GM21447 (cell line): ENCODE data around the gene STPG4.
"Not testable (repeated sequence)": the region's sequence is repeated elsewhere in the genome, so short reads cannot be mapped to it uniquely, and the experiment has no call there.

Experiments
- ATAC-seq: cut with Tn5 transposase; IDR thresholded peaks from one replicate; pipeline ENCODE4 v1.9.1; 2021; ENCODE audit not compliant: unreplicated experiment

Gene STPG4

DNA sequence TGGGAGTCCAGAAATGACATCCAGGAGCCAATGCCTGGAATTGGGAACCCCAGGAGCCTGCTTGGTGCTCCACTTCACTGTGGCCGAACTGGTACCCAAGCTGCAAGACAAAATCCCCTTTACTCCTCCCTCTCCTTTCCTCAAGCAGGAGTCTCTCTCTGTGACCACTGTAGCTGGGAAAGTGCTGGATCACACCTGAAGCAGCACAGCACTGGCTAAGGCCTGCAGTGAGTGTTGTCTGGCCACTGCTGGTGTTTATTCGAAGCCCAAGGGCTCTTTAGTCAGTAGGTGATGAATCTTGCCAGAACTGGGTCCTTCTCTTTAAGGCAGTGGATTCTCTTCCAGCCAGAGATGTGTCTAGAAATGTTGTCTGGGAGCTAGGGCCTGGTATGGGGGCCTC, 26.4 kb downstream of the STPG4 start:
- no peak for ATAC-seq

DNA sequence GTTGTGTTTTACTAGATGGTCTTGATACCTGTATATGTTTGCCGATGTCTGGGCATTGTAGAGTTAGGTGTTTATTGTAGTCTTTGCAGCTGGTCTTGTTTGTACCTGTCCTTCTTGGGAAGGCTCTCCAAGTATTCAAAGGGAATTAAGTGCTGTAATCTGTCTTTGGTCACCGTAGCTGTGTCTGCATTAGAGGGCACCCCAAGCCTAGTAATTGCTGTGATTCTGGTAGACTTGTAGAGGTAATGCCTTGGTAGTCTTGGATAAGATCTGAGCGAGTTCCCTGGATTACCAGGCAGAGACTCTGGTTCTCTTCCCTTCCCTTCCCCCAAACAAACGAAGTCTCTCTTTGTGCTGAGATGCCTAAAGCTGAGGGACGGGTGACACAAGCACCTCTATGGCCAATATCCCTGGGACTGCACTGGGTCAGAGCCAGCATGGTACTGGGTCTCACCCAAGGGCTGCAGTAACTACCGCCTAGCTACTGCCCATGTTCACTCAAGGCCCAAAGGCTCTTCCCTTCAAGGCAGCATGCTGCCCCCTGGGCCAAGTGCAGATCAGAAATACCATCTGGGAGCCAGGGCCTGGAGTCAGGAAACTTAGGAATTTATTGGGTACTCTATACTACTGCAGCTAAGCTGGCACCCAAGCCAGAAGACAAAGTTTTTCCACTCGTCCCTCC, 27.1 kb downstream of the STPG4 start:
- no peak for ATAC-seq

DNA sequence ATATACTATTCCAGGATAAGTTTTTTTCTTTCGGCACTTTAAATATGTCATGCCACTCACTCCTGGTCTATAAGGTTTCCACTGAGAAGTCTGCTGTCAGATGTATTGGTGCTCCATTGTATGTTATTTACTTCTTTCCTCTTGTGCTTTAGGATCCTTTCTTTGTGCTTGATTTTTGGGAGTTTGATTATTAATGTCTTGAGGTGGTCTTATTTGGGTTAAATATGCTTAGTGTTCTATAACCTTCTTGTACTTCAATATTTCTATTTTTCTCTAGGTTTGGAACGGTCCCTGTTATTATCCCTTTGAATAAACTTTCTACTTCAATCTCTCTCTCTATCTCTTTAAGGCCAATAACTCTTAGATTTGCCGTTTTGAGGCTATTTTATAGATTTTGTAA, 28.3 kb downstream of the STPG4 start:
- no peak for ATAC-seq

DNA sequence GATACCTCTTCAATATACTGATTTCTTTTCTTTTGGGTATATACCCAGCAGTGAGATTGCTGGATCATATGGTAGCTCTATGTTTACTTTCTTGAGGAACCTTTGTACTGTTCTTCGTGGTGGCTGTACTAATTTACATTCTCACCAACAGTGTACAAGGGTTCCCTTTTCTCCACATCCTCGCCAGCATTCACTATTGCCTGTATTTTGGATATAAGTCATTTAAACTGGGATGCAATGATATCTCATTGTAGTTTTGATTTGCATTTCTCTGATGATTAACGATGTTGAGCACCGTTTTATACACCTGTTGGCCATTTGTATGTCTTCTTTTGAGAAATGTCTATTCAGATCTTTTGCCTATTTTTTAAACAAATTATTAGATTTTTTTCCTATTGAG, 30.4 kb downstream of the STPG4 start:
- not testable (repeated sequence) for ATAC-seq

DNA sequence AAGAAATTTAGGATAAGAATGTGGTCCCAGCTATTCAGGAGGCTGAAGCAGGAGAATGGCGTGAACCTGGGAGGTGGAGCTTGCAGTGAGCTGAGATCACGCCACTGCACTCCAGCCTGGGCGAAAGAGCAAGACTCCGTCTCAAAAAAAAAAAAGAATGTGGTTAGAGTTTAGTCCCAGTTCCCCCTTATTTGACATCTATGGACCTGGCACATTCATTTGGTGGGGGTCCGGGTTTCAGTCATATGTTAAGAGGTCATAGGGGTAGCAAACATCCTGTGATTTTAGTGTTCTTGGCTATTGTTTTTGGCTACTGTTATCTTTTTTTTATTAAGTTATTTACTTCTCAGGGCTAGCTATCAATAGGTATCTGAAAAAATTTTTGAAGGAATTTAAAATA, 34.7 kb downstream of the STPG4 start:
- ATAC-seq: not testable (repeated sequence)

DNA sequence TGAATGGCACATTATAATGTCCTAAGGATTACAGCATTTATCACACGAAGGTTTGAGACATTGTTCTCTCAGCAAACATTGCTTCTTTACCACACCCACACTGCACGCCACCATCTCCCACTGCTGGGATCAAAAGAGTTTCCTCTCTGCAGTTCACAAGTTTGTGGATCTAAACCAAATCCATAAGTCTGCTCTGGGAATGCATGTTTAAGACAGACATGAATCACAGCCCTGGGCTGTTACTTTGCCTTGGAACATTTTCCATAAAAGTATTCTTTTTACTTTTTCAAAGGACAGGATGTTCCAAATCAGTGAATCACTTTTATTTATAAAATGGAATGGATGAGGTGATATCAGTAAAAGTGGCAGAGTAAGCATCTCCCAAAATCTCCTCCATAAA, 36.1 kb downstream of the STPG4 start:
- no peak for ATAC-seq

DNA sequence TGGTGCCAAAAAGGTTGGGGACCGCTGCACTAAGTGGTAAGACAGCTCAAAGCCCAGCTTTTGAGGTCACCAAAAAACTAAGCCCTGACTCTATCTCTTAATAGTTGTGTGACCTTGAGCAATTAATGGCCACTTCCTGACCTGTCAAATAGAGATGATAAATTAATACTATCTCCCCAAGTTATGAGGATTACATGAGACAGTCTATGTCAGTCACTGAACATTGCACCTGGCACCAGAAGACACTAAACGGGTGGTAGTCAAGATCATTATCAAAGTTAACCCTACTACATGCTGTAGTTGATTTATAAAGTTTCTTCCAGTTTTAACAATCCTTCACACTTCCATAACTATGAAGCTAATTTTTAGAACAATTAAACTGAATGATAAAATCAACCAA, 36.5 kb downstream of the STPG4 start:
- ATAC-seq: no peak

DNA sequence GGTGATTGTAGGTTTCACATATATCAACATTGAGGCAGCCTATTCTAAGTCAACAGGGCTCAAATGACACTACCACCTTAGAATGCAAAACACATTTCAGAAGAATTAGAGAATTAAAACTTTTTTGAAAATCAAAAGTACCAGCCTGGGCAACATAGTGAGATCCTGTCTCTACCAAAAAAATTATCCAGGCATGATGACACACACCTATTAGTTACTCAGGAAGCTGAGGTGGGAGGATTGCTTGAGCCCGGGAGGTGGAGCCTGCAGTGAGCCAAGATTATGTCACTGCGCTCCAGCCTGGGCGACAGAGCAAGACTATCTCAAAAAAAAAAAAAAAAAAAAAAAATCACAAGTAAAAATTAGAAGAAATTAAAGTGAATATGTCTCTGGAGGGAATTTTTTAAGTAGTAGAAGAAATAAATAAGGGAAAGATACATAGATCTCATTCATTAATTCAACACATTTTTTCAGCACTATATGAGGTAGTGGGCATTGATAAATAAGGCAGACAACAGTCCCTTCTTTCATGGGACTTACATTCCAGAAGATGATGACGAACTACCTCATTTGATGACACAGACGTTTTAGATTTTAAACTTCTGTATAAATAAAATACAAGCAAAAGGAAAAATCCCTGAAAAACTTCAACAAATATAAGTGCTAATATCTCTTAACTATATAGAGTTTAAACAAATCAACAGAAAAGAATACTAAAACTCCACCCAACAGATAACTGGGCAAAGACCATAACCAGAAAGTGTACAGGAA, 42.3 kb downstream of the STPG4 start:
- no peak for ATAC-seq

DNA sequence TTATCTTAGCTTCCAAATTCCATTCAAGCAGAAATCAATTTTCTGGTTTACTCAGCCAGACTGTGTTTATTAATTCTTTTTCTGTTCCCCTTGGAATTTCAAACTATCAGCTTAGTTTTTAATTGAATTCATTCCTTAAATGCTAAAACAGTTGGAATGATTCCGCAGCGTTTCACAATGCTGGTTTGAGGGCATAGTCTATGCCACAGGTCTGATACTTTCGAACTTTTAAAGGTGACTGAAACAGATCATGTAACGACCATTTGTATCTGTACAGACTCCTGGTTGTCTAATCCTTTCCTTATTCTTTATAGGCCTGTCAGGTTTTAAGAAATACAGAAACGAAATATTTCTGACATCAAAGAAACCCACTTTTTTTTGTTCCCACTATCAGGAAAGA, 45.4 kb downstream of the STPG4 start:
- ATAC-seq: no peak

DNA sequence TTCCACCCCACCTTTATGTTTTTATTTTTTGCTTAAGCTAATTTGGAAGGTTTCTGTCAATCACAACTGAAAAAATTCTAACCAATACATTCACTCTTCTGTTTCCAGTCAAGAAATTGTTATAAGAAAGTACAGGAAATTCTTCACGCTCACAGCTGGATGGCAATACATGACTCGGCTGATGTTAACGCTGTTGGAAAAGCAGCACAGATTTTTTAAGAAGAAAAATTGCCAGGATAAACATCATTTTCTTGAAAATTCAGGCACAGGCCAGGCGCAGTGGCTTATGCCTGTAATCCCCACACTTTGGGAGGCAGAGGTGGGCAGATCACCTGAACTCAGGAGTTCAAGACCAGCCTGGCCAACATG, 46.1 kb downstream of the STPG4 start:
- ATAC-seq: no peak

DNA sequence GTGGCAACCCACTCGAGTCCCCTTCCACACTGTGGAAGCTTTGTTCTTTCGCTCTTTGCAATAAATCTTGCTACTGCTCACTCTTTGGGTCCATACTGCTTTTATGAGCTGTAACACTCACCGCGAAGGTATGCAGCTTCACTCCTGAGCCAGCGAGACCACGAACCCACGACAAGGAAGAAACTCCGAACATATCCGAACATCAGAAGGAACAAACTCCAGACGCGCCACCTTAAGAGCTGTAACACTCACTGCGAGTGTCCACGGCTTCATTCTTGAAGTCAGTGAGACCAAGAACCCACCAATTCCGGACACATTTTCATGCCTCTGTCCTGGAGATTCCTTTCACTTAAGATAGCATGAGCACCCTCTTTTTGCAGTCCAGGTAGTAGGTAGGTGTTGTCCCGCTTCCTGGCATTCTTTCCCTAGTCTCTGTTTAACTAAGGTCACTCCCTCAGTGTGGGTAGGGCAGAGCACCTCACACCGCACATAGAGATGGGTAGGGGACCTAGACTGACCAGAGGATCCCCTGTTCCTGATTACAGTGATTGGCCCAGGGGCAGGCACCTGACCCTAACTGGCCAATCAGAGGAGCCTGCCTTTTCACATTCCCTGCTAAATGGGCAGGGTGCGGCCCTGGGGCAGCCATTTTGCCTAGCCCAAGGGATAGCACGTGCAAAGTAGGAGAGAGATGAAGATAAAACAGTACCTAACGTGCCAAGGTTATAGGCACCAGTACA, 46.7 kb downstream of the STPG4 start:
- not testable (repeated sequence) for ATAC-seq

DNA sequence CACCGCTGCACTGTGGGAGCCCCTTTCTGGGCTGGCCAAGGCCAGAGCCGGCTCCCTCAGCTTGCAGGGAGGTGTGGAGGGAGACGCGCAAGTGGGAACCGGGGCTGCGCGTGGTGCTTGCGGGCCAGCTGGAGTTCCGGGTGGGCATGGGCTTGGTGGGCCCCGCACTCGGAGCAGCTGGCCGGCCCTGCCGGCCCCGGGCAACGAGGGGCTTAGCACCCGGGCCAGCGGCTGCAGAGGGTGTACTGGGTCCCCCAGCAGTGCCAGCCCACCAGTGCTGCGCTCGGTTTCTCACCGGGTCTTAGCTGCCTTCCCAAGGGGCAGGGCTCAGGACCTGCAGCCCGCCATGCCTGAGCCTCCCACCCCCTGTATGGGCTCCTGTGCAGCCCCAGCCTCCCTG, 47.9 kb downstream of the STPG4 start:
- not testable (repeated sequence) for ATAC-seq

DNA sequence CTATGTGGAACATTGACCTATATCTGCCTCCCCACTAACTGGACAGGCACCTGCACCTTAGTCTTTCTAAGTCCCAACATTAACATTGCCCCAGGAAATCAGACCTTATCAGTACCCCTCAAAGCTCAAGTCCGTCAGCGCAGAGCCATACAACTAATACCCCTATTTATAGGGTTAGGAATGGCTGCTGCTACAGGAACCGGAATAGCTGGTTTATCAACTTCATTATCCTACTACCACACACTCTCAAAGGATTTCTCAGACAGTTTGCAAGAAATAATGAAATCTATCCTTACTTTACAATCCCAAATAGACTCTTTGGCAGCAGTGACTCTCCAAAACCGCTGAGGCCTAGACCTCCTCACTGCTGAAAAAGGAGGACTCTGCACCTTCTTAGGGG, 48.9 kb downstream of the STPG4 start:
- not testable (repeated sequence) for ATAC-seq

DNA sequence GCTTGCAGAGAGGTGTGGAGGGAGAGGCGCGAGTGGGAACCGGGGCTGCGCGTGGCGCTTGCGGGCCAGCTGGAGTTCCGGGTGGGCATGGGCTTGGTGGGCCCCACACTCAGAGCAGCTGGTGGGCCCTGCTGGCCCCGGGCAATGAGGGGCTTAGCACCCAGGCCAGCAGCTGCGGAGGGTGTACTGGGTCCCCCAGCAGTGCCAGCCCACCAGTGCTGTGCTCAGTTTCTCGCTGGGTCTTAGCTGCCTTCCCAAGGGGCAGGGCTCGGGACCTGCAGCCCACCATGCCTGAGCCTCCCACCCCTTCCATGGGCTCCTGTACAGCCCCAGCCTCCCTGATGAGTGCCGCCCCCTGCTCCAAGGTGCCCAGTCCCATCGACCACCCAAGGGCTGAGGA, 55.4 kb downstream of the STPG4 start:
- not testable (repeated sequence) for ATAC-seq

DNA sequence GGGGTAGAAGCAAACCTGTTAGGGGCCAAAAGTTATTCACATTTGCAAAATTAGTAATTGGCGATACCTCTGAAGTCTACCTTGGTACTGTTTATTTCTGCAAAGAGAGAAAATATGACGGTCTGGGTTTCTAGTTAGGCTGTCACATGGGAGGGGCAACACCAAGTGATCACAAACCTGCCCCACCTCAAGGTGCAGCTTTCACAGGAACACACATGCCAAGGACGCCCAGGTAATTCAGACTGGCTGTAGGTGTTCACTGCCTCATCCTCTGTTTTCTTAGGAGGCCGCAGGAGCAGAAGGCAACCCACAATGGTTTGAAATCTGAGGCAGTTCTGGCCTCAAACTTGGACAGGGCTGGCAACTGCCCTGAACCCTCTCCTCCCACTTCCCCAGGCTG, 56.2 kb downstream of the STPG4 start:
- no peak for ATAC-seq

DNA sequence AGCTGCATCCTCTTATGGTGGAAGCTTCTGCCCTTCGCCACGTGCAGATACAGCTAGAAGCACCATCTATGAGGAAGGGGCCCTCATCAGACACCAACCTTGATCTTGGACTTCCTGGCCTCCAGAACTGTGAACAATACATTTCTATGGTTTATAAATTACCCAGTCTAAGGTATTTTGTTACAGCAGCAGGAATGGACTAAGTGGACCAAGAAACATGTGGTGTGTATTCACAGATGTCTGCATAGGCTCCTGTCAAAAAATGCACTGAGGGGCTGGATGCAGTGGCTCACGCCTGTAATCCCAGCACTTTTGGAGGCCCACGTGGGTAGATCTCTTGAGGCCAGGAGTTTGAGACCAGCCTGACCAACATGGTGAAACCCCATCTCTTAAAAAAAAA, 57.5 kb downstream of the STPG4 start:
- ATAC-seq: no peak

DNA sequence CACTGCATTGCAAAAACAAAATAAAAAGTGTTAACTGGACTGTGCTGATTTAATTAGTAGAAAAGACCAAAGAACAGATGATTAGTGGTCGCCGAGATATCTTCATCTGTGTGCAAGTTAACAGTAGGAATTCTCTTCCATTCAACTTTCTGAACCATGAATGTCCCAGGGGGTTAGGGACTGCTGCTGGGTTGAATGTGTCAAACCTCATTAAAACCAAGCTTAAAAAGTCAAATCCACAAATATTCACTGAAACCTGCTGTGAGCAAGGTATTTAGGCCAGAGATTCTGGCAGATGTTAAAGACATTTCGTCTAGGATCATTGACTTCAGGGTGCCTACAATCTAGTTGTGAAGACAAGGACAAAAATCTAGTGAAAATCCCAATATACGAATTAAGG, 58.7 kb downstream of the STPG4 start:
- no peak for ATAC-seq

DNA sequence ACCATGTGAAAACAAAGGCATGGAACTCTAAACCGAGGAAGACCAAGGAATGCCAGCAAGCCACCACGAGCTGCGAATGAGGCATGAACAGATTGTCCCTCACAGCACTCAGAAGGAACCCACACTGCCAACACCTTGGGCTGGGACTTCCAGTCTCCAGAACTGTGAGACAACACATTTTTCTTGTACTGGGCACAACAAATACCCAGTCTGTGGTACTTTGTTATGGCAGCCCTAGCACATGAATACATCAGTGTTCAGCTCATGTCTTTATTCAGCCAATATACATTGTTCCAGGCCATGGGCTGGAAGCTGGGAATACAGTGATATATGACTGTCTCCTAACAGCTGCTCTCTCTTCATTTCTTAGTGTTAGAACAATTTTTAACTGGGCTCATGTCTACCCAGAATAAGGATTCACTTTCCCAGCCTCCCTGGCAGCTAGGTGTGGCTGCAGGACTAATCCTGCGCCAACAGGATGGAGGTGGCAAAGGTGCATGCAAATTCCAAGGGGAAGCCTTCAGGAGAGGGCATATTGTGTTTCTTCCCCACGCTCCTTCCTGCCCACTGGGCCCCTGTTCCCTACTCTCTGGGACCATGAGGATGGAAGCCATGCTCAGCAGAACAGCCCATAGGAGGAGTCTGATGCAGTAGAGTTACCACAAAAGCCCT, 59.6 kb downstream of the STPG4 start:
- ATAC-seq: no peak

DNA sequence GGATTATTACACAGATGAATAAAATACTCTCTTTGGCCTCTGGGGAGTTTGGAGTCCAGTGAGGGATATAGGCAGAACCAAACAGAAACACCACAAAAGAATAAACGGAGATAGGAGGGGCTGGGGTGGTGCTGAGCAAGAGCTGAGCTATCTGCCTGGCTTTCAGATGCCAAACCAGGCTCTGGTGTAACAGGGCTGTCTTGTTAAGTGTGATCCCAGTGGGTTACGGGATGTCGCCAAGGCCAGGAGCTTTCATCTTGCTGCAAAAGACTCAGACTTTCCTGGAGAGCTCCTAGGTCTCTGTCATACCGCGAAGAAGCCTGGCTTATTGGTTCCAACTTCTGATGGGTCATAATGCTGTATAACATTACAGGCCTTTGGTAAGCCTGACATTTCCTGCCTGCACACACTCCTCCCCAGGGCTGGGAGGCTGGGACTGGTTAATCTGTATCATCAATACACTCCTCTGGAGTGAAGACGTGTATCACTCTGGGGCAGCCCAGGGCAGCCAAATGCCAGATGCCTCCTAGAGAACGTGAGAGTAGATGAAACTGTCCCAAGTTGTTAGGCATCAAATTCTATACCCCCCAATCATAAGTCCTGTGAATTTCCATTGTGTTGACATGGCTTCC, 60.5 kb downstream of the STPG4 start:
- no peak for ATAC-seq

DNA sequence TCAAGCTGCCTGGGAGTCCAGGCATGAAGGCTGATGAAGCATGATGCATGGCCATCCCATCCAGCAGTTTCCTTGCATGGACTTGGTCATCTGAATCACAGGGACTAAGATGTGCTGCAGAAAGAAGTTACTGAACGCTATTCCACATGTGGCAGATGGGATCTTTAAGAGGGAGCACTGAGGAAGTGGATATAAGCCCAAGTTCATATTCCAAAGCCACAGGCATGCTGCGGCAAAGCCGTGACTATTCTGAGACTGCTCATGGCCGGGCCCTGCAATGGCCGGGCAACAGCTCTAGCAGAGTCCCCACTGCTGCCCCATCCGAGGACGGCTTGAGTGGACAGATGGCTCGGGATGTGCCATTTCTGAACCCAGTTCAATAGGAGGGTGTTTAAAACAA, 61.5 kb downstream of the STPG4 start:
- no peak for ATAC-seq

DNA sequence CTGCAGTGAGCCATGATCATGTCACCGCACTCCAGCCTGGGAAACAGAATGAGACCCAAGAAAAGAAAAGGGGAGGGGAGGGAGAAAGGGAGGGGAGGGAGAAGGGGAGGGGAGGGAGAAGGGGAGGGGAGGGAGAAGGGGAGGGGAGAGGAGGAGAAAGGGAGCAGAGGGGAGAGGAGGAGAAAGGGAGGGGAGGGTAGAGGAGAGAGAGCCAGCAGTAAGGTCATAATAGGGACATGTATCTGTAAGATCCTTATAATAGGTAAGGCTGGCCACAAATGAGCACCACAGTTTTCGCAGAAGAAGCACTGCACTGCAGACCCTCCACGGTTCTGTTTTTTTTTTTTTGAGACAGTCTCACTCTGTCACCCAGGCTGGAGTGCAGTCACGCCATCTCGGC, 62.6 kb downstream of the STPG4 start:
- no peak for ATAC-seq
